Endothelial cell of hepatic sinusoid (primary cell): ENCODE results near the gene DDX20.
"Not testable (repeated sequence)": the region's sequence is repeated elsewhere in the genome, so short reads cannot be mapped to it uniquely, and the experiment has no call there.

Experiments used
- in situ Hi-C: cut with HindIII; loops from 2 replicates; pipeline ENCODE4 v1.10.0; 2017; ENCODE audit warnings: low sequenced_read_pairs

Gene DDX20

DNA sequence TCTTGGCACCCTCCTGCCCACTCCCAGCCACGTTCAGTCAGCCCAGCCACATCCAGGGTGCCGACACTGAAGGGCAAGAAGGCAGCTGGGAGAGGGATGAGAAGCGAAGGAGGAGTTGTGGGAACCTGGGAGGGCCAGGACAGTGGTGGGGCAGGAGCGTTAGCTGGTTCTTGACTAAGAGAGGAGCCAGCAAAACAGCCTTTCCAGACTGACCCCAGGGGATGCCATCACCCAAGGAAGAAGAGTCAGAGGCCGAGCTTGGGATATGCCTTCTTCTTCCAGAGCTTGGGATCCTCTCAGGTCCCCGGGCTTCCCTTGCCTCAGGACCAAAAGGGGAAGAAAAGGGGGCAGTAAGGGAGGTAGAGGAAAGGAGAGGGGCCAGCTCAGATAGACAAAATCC, 23.7 kb upstream of the DDX20 start:
- in situ Hi-C loops: no loop called here

- in situ Hi-C loops: no loop called here
Observed at GRCh38 chr1:111732718-111733117, 23.0 kb upstream of the DDX20 start.

- in situ Hi-C loops: no loop called here
Observed at GRCh38 chr1:111733183-111733991, 22.3 kb upstream of the DDX20 start.

DNA sequence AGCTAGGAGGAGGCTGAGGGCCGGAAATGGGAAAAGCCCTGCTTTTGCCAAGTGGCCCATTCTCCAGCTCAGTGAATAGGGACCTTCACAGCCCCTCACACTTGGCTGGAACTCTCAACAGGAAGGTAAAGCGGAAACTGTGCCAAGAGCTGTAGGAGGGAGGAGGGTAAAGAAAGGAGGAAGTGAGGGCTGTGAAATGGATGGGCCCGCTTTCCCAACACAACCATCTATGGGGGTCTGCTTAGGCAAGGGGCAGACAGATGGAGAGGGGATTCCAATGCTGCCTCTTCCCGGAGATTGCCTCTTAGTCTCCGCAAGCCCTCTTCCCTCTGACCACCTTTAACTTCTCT, 21.7 kb upstream of the DDX20 start:
- in situ Hi-C loops: no loop called here

- in situ Hi-C loops: no loop called here
Observed at GRCh38 chr1:111734426-111734825, 21.3 kb upstream of the DDX20 start.

DNA sequence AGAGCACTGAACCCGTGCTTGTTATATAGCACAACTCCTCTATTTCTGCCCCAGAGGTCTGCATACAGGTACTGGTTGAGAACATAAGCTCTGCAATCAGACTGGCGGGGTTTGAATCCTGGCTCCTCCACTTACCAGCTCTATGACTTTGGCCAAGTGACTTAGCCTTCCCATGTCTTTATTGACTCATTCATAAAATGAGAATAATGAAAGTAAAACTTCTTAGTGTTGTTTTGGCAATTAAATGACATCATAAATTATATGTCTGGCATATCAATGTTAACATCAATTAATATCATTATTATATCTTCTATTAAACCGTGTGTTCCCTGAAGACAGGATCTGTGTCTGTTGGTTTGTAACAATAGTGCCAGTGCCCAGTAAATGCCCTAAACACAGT, 20.8 kb upstream of the DDX20 start:
- in situ Hi-C loops: no loop called here

- in situ Hi-C loops: no loop called here
Observed at GRCh38 chr1:111735321-111735720, 20.4 kb upstream of the DDX20 start.

DNA sequence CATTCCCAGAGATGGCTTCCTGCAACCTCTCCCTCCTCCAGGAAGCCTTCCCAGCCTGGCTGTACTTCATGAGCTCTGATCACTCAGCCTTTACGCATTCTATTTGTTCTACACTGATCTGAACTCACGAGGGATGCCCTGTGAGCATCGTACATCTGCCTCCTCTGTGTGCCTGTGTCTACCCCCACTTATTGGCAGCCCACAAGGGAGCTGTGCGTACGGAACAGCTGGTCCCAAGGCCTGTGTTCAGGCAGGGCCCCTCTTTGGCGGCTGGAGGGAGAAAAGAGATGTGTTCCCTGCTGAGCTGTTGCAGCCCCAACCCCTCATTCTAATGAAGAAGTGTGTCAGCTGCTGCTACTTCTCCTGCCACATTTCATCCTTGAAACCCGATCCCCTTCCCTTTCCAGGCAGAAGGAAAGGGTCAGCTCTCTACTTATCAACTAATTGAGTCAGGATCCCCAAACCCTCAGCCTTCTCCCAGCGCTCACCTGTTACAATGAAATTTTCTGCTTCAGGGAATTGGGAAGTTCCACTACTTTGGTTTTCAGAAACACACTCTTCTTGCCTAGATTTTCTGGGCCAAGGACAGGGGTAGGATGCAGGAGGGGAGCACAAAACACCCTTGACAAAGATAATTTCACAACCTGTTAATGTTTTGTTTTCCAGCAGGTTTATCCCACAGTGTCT, 19.7 kb upstream of the DDX20 start:
- in situ Hi-C loops: no loop called here

GRCh38 chr1:111736548-111737215, 19.0 kb upstream of the DDX20 start:
- in situ Hi-C loops: no loop called here

DNA sequence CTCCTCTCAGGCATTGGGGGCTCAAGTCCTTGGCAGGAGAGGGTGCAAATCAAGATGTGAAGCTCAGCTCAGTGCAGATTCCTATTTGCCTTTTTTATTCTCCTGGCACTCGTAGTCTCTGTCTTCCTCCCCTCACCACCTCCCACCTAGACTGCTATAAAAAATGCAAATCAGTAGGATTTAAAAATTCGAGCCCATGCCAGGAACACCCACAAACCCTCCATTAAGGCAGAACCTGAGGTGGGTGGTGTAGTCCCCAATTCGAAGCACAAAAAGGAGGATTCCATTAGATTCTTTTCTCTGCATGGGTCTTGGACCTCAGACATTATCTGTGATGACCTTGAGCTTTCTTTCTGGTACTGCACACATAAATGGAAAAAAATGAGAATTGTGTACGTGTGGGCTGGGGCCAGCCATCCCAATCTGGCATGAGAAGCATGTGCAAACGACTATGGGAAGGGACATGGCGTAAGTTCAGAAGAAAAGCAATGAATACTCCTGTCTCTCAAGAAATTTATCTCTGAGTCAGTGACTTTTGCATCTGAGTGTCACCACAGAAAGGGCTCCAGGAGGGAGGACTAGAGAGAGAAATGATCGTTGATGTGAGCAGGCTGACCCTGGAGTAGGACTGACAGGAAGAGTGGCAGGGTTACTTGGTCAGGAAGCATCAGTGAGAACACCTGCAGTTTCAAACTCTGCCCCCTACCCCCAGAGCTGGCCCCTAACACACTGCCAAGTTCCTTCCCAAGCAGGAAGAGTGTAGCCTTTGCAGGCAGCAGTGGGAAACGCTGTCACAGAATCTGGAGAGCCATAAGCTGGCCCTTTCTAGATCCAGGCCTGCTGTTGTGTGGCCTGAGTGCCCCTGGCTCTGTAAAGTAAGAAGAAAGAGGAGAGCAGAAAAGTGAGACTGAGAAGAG, 18.2 kb upstream of the DDX20 start:
- in situ Hi-C loops: no loop called here

GRCh38 chr1:111738133-111738435, 17.6 kb upstream of the DDX20 start:
- in situ Hi-C loops: no loop called here

GRCh38 chr1:111738436-111739193, 17.1 kb upstream of the DDX20 start:
- in situ Hi-C loops: no loop called here

DNA sequence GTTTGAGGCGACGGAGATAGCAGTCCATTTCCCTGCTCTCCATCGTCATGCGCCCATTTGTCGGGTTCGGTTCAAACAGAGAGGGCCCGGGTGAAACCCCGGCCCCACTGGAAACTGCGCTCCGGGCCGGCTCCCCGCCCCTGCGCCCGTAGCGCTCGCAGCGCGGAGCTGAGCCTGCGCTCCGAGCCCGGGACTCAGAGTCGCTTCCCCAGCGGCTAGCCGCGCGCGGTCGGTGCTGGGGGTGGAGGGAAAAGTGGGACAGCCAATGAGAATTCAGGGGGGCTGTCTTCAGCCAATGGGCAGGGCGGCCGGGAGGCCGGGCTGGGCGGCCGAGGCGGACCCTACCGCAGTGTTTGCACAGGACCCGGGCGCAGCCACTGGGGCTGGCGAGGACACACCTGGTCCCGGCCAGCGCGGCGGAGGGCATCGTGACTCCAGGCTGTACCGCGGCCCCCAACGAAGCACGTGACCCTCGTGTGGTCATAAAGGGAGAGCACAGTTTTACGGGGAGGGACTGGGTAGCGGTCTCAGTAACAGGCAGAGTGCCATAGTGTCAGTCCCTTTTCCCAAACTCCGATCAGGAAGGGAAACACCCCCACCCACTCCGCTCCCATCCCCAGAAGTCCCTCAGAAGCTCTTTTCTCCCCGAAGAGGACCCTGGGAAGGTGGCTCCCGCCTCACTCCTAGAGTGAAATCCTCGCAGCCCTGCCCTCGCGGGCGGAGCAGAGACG, 16.3 kb upstream of the DDX20 start, which contains the start of gene INKA2:
Gene INKA2, minus strand, starts transcription at position 202 of the 731 bp plus-strand sequence. Its CDS starts 153 bp downstream, at position 49.
- in situ Hi-C loops: no loop called here

DNA sequence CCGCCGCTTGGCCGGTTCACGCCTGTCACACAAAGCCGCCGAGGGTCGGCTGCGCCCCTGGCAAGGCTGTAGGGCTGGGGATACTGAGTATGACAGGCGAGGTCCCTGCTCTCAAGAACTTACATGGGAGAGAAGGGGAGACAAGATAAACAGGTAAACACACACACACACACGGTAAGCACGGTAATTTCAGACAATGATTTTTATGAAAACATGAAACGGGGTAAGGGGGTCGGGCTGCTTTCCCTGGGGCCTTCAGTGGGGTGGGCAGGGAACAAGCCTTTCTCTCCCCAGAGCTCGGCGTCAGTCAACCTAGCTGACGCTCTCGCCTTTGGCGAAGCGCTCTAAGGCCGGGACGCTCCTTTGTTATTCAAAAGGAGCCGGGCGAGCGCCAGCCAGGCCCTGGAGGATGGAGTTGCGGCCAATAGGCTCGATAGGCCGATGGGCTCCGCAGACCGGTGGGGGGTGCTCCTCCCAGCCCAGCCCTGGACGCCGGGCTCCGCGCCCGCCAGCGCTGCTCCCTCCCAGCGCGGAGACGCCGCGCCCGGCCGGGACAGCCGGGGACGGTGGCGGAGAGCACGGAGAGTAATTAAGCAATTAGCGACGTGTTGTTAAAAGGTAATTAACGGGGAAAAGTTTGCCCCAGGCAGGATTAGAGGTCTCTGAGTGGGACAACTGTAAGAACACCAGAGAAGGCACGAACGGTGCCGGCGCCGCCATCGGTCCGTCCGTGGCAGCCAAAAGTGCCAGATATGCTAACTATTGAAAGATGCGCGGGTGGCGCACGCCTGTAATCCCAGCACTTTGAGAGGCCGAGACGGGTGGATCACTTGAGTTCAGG, 15.6 kb upstream of the DDX20 start:
- in situ Hi-C loops: no loop called here

- in situ Hi-C loops: not testable (repeated sequence)
Observed at GRCh38 chr1:111742292-111742691, 13.4 kb upstream of the DDX20 start.

DNA sequence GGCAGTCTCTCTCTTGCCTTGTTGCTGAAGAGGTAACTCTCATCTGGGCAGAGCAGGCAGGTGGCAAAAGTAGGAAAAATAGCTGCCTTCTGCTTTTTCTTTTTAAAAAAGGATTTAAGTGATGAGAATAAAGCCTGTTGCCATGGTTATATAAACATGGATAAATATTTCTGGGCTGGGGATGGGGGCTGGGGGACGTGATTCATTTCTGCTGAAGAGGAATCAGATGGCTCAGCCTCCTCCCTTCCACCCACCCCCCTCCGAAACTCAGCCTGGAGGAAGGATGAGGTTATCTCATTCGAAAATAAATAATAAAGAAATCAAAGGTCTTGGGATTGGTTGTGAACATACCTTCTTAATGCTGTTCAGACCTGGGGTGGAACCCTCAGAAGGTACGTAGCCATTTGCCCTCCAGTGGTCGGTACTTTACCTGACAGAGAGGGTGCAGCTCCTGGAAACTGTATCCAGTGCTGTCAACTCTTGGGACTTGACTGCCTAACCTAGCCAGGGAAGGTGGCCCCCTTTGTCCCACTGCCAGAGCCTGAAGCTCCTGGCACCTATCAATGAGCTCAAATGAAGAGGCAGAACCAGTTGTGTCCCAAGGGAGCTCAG, 12.7 kb upstream of the DDX20 start:
- in situ Hi-C loops: no loop called here

- in situ Hi-C loops: no loop called here
Observed at GRCh38 chr1:111743679-111744101, 12.0 kb upstream of the DDX20 start.
